ENCODE results near the gene AMFR. TPM values are rescaled to one million over a fixed set of nuclear protein-coding genes. Genes with fewer than 3 reads are reported as not detected.

Gene AMFR
- total RNA-seq, 6 experiments from 2014 or later = 92.2 to 189 (median 137) TPM

DNA sequence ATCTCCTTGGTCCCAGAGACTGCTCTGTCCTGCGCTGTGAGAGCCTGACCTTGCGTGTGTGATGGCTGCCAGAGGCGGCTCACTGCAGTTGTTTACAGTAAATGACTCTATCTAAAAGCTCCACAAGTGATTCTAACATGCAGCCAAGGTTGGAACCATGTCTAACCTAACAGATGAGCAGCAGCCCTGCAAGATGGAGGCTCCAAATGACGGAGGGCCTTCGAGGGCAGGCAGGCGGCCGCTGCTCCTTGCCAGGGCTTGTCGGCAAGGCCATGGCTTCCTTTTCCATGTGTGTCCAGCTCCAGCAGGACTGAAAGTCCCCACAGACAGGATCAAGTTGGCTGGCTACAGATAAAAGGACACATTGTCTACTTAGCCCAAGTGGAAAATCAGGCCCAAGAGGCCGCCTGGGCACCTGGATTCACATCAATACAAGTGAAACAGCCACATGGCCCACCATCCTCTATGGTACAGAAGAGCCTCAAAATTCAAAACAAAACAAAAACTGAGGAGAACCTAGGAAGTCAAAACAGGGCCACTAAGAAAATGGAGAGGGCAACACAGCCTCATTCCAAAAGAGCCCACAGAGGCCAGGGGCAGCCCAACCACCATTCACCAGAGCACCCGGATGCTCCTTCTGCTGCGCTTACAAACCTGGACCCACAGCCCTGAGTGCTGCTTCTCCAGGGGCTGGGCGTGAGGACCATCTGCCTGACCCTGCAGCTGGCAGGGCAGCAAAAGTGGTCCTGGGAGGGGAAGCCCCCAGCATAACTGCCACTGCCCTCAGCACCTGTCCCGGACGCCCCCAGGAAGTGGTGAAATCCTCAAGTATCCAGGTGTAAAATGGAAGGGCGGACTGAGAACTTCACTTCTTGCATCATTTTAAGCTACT is 65.0 kb downstream of the AMFR start:
- ATAC-seq (no peak), DNase-seq (peak in 1 of 3 donors; percentile 14)
- Histone ChIP-seq H3K4me3 (no peak overlapping the region), H3K4me1 (peaks cover 0 to 13% (median 0%) of the 10 kb centered on the region in 4 donors), H3K27me3 (no peaks in the 10 kb centered on the region), H3K9me3 (no peaks in the 10 kb centered on the region), H3K36me3 (peaks cover 0 to 41% (median 5%) of the 10 kb centered on the region in 4 donors), H3K27ac (no peak overlapping the region)
- WGBS (ENCODE audit: insufficient coverage, low coverage, low lambda C conversion rate, missing lambda C conversion rate) = no CpG with 5 or more reads among the region's 15 CpGs
- no peak for TF ChIP-seq POLR2A (IDR thresholded peaks at IDR 0.05)
- intact Hi-C loops (cut with DNase I) = no loop called here

DNA sequence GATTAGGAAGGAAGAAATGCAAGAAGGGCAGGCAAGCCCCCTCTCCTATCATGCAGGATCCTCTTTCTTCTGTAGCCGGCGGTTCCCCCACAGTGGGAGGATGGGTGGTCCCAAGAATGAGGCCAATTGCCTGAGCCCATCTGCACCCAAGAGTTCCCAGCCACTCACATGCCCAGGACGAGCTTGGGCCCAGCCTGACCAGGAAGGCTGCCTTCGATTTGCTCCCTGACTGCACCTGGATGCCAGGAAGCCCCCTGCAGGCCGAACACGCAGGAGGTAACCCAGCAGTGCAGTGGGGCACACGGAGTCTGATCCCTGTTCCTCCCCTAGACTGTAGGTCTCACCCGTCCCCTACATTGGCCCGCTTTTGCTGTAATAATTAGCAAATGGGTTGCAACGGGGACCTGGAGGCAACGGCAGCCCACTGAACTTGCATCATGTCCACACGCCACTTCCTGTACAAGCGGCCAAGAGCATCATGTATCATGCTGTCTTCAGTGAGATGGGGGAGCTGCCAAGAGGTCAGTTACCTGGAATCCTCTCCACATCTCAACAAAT is 67.5 kb downstream of the AMFR start:
- Histone ChIP-seq H3K36me3 (peaks cover 0 to 17% (median 2%) of the 10 kb centered on the region in 4 donors), H3K9me3 (no peaks in the 10 kb centered on the region), H3K4me3 (no peak overlapping the region), H3K27ac (peak overlapping the region in 2 of 3 donors; percentile 34 to 38), H3K4me1 (peaks cover 0 to 13% (median 0%) of the 10 kb centered on the region in 4 donors), H3K27me3 (no peaks in the 10 kb centered on the region)
- no peak for TF ChIP-seq POLR2A (IDR thresholded peaks at IDR 0.05)
- TF ChIP-seq, protein P1, sequence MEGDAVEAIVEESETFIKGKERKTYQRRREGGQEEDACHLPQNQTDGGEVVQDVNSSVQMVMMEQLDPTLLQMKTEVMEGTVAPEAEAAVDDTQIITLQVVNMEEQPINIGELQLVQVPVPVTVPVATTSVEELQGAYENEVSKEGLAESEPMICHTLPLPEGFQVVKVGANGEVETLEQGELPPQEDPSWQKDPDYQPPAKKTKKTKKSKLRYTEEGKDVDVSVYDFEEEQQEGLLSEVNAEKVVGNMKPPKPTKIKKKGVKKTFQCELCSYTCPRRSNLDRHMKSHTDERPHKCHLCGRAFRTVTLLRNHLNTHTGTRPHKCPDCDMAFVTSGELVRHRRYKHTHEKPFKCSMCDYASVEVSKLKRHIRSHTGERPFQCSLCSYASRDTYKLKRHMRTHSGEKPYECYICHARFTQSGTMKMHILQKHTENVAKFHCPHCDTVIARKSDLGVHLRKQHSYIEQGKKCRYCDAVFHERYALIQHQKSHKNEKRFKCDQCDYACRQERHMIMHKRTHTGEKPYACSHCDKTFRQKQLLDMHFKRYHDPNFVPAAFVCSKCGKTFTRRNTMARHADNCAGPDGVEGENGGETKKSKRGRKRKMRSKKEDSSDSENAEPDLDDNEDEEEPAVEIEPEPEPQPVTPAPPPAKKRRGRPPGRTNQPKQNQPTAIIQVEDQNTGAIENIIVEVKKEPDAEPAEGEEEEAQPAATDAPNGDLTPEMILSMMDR (IDR thresholded peaks at IDR 0.05) = no peak
- 66% methylated on average over 3 of the region's 13 CpGs for WGBS (ENCODE audit: insufficient coverage, low coverage, low lambda C conversion rate, missing lambda C conversion rate)
- intact Hi-C loops (cut with DNase I) = no loop called here
- ATAC-seq (peak in 1 of 4 donors; percentile 2), DNase-seq (peak in 2 of 3 donors; percentile 22 to 54)

DNA sequence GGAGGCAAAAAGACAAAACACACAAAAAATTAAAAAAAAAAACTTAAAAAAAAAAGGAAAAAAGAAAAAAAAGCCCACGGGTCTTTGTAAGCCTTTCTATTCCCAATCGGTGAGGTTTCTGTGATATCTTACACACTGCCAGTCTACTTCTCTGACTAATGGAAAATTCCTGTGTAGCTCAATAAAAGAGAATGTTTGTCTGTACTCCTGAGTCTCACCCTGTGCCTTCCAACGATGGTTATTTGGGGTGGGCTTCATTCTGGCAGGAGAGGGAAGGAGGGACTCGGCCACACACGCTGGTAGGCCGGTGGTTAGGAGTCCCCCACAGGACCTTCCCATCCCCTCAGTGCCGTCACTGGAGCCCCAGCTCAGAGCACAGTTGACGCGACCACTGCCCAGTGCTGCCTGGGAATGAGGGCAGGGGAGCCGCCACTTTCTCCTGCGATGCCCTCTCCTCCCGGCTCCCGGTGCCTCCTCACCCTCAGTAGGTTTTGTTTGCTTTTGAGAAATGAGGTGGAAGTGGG is 68.0 kb downstream of the AMFR start:
- Histone ChIP-seq H3K27me3 (no peaks in the 10 kb centered on the region), H3K36me3 (peaks cover 0 to 11% (median 0%) of the 10 kb centered on the region in 4 donors), H3K27ac (peak overlapping the region; percentile 34 to 45 (median 38)), H3K9me3 (no peaks in the 10 kb centered on the region), H3K4me1 (peaks cover 0 to 13% (median 0%) of the 10 kb centered on the region in 4 donors), H3K4me3 (peak overlapping the region; percentile 17 to 44 (median 33))
- TF ChIP-seq, protein P1 (IDR thresholded peaks at IDR 0.05) = no peak
- peak; percentile 18 for TF ChIP-seq POLR2A (IDR thresholded peaks at IDR 0.05)
- WGBS (ENCODE audit: insufficient coverage, low coverage, low lambda C conversion rate, missing lambda C conversion rate) = 72% methylated on average over 7 of the region's 13 CpGs
- intact Hi-C loops (cut with DNase I) = no loop called here
- DNase-seq (peak in 2 of 3 donors; percentile 24 to 46), ATAC-seq (peak; percentile 4 to 46 (median 38))

DNA sequence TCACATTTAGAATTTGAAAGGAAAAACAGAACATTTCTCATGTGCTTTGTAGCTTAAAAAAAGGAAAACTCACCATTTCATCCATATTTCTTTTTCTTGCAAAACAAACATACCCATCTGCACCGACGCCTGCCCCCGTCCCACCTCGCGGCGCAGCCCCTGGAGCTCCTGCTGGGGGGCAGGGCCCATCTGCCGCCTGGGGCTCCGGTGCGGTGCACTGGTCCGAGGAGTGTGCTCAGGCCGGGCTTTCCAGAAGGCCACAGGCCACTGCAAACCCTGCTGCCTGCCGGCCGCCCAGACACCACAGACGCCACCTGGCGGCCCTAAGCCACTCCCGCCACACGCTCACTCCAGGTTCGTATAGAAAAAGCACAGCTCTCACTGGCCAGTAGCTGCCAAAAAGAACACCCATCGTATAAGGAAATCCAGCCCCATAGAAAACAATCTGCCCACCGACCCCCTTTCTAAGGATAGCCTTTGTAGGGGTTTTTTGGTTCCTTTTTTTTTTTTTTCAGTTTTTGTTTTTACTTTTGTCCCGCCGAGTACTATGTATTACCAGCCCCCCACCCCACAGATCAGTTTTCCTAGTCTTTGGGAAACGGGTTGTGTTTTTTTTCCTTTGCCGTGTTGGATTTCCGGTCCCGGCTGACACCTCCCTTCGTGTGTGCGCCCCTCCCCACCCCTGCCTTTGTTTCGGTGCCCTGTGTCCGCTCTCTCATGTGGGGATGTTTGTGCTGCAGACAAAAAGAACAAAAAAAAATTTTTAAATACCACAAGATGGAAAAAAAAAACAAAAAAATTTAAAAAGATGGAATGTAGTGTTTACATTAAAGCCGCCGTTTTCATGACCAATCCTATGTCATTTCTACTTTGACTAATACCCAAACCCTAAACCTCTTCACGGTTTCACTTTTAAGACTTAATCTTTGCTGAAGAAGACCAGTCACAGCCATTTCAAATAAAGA is 68.8 kb downstream of the AMFR start:
- no peaks in the 10 kb centered on the region for H3K9me3 ChIP-seq
- H3K36me3 ChIP-seq = peaks cover 0 to 7% (median 0%) of the 10 kb centered on the region in 4 donors
- peak; percentile 95 to 98 (median 97) for ATAC-seq
- H3K27ac ChIP-seq = peak overlapping the region; percentile 34 to 45 (median 38)
- WGBS (ENCODE audit: insufficient coverage, low coverage, low lambda C conversion rate, missing lambda C conversion rate) = 3% methylated on average over 28 of the region's 33 CpGs
- intact Hi-C loops (cut with DNase I) = no loop called here
- no peaks in the 10 kb centered on the region for H3K27me3 ChIP-seq
- H3K4me1 ChIP-seq = peaks cover 0 to 13% (median 0%) of the 10 kb centered on the region in 4 donors
- peak overlapping the region; percentile 17 to 44 (median 33) for H3K4me3 ChIP-seq
- TF ChIP-seq, protein P1 (IDR thresholded peaks at IDR 0.05) = peak; percentile 79 to 94 (median 88)
- peak; percentile 33 for TF ChIP-seq POLR2A (IDR thresholded peaks at IDR 0.05)
- DNase-seq = peak; percentile 86 to 90 (median 88)

Measured in right lobe of liver (tissue), 6 donors.